OCI-M1 (cell line): ENCODE data around the gene BTG1.

Source experiments
- DNase-seq: peaks from one replicate; lab custom pipeline; 2025; lab: John Stamatoyannopoulos, UW

BTG1 gene

DNA sequence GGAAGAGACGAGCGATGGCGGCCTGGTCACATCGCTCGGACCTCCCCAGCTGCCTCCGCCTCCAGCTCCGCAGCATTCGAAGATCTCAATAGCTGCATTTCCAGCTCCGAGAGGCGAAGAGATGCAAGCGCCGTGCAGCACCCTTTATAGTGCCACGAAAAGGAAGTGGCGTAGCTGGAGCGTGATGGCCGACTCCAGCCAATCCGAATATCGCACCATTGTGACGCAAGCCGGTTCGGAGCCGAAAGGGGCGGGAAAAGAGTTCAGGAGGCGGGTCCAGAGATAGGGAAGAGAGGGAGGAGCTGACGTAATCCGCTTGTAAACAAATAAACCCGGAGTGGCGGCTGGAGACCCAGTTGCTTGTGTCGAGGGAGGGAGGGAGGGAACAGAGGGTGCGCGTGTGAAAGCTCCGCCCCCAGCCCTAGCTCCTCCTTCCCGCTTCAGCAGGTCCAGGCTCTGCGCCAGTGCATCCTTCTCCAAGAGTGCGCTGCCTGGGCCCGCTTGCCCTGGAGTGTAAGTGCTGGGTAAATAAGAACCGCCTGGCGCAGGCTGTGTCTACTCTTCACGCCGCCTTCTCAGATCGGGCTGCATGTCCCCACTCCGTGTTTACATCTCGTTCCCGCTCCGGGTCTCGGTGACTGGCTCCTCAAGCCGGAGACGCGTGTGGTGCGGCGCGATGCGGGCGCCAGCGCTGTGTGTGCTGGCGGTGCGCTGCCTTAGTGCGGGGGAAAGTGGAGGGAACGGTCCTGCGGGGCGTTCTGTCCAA lies at the start of gene BTG1:
TSS of gene BTG1 (minus strand) at position 116 of the 766 bp plus-strand sequence. CDS start 311 bp downstream, outside the sequence.
- peak; percentile 99 for DNase-seq

DNA sequence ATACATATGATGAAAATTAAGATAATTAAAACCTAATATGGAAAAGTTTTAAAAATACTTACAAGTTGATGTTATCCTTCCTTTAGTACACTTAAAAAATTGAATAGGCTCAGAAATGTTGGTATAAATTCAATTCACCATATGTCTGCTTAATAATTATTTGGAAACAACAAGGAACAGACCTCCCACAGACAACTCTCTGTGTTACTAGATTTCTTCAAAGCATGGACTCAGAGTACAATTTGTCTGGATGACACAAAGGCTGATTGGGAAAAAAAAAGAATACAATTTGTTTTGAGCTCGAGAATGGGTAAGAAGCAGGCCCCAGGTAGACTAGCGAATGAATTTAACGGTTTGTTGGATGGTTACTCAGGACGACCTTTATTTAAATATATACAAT lies 48.9 kb upstream of the BTG1 start:
- no peak for DNase-seq

GRCh38 chr12:92193846-92194245 lies 48.2 kb upstream of the BTG1 start:
- DNase-seq: no peak

- DNase-seq: no peak
Measured at GRCh38 chr12:92193063-92193462, 47.4 kb upstream of the BTG1 start.

GRCh38 chr12:92192360-92192759 lies 46.7 kb upstream of the BTG1 start:
- no peak for DNase-seq

GRCh38 chr12:92191061-92191460 lies 45.4 kb upstream of the BTG1 start:
- DNase-seq: no peak

GRCh38 chr12:92188517-92189188 lies 43.0 kb upstream of the BTG1 start:
- DNase-seq: no peak

DNA sequence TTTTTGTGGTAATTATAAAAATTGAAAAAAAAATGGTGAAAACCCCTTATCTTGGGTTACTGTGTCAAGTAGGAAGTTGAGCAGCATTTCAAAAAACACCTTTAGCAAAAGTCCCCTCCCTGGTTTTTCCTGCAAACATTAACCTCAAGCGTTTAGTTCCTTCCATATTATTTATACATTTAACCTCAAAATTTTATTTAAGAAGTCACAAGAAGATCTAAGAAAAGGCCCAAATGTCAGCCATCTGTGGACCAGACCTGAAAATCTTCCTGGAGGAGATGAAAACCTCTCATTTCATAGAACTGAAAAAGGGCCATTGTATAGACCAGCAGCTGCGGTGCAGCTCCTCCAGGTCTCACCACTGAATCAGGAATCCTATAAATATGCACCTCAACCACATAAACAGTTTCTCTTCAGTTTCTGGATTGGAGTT lies 40.4 kb upstream of the BTG1 start:
- DNase-seq: no peak

DNA sequence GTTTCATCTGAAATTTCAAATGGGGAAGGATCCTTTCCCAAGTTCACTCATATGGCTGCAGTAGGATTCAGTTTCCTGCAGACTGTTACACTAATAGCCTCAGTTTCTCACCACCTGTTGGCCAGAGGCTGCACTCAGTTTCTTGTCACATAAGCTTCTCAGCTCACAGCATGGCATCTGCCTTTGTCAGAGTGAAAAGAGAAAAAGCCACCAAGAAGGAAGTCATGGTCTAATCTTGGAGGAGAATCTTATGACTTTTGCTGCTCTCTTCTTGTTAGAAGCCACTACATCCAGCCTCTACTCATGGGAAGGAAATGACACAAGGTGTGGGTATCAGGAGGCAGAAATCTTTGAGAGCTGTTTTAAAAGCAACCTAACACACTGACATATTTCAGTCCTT lies 39.4 kb upstream of the BTG1 start:
- DNase-seq: peak; percentile 18

GRCh38 chr12:92183575-92183974 lies 37.9 kb upstream of the BTG1 start:
- no peak for DNase-seq

- no peak for DNase-seq
Measured at GRCh38 chr12:92178340-92178739, 32.7 kb upstream of the BTG1 start.

- DNase-seq: no peak
Measured at GRCh38 chr12:92176646-92177045, 31.0 kb upstream of the BTG1 start.

DNA sequence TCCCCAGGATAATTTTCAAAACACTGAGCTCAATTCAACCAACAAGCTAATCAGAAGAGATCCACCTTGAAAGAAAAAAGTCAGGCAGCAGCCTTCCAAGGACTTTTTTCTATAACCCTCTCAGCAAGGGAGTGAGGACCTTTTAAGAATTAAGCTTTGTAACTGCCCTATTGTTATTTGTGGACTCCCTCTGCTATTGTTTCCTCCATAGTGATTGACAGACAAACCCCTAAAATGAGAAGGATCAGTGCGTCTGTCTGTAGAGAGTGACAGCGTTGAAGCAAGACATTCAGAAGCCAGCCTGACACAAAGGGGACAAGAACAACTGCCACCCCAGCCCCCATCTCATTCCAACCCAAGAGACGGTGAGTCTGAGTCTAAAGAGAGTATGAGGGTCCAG lies 30.3 kb upstream of the BTG1 start:
- DNase-seq: no peak

DNA sequence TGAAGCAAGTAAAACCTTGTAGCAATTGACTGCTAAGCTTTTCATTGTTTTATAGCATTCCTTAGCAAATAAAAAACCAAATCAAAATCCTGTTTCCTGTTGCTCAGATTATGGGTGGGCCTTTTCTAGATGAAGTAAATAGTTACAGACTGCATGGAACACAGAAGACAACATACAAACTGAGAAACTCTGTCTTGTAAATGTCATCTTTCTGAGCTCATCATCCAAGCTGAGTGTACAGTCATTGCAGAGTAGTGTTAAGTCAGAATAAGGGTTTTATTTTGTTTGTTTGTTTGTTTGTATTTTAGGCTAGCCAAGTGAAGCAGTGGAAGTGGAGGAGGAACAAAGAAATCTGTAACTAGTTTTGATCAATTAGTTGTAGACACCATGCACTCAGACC lies 24.4 kb upstream of the BTG1 start:
- no peak for DNase-seq

GRCh38 chr12:92167075-92167474 lies 21.4 kb upstream of the BTG1 start:
- DNase-seq: no peak

DNA sequence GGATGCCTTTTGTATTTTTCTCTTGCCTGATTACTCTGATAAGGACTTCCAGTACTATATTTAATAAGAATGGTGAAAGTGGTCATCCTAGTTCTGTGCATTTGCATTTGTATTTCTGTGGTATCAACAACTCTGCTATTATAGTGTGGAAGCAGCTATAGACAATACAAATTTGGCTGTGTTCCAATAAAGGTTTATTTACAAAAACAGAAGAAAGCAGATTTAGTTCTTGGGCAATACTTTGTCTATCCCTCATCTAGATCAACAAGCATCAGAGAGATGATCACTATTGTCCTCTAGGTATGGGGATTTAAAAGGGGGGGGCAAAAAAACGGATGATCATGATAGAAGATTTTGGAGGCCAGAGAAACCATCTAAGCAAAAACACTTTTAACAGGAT lies 19.1 kb upstream of the BTG1 start:
- DNase-seq: no peak

DNA sequence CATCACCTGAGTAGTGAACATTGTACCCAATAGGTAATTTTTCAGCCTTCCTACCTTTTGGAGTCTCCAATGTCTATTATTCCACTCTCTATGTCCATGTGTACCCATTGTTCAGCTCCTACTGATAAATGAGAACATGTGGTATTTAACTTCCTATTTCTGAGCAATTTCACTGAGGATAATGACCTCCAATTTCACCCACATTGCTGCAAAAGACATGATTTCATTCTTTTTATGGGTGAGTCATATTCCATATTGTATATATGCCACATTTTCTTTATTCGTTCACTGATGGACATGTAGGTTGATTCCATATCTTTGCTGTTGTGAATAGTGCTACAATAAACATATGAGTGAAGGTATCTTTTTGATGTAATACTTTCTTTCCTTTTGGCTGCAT lies 16.4 kb upstream of the BTG1 start:
- no peak for DNase-seq

DNA sequence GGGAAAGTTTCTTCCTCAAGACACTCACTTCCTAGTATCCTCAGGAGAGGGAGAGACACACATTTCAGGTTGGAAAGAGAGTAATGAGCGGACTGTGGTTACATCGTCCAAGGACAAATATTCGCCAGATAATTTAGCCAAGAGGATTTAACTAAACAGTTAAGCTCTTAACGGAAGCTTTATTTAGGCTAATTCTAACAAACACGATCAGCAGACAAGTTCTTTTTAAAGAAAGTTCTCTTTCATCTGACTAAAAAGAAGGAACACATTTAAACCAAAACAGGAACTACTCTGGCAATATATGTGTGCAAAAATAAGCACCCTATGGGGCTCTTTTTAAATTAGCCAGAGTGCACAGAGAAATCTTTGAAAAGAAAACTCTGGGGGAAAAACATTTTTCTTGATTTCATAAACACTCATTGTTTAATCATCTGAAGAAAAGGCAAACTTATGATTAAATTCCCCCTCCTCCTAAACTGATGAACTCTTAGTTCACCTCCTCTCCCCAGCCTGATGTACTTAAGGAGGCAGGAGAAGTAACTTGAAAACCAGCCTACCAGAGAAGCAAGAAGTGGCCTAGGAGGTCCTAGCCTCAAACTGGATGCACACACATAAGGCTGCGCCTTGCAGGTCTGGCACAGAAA lies 13.3 kb upstream of the BTG1 start:
- no peak for DNase-seq

DNA sequence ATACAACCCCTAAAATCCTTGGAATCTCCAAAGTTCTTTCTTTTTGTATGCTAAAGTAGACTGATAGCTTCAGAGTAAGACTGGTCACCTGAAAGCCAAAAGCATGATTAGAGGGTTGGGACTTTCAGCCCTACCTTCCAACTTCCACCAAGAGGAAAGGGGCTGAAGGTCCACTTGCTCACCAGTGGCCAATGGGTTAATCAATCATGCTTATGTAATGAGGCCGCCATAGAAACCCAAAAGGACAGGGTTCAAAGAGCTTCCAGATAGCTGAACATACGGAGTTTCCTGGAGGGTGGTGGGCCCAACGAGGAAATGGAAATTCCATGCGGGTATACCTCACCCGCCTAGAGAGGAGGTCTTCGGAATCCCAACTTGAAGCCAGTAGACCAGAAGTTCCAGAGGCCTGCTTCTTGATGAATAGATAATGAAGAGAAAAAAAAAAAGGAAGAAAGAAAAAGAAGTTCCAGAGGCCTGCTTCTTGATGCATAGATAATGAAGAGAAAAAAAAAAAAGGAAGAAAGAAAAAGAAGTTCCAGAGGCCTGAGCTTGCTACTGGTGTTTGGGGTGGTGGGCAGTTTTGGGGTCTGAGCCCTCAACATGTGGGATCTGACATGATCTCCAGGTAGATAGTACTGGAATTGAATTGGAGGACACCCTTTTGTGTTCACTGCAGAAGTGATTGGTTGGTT lies 11.2 kb upstream of the BTG1 start:
- DNase-seq: no peak

DNA sequence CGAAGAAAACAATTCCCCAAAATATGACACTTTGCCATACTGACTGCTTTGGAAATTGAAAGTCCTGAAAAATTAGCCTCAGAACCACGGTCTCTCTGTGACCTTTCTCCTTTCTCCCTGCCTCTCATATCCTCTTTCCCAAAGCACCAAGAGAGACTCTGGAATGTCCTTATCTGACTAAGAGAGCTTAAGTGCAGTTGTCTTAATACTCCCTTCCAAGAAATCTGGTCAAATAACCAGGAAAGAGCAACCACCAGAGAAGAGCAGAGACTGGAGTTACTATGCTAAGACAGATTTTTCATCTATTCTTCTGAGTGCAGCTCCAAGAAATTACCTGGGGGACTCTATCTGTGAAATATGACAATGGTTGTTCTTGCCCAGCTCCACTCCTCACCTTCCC lies 10.5 kb upstream of the BTG1 start:
- no peak for DNase-seq

DNA sequence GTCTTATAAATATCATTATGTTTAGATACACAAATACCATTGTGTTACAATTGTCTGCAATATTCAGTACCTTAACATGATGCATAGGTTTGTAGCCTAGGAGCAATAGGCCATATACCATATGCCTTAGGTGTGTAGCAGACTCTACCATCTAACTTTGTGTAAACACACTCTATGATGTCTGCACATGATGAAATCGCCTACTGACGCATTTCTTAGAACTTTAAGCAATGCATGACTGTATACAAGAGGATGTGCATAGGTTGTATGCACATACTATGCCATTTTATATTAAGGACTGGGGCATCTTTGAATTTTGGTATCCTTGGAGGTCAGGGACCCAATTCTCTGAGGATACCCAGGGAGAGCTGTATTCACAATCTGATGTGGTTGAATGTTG lies 10.1 kb upstream of the BTG1 start:
- DNase-seq: no peak

DNA sequence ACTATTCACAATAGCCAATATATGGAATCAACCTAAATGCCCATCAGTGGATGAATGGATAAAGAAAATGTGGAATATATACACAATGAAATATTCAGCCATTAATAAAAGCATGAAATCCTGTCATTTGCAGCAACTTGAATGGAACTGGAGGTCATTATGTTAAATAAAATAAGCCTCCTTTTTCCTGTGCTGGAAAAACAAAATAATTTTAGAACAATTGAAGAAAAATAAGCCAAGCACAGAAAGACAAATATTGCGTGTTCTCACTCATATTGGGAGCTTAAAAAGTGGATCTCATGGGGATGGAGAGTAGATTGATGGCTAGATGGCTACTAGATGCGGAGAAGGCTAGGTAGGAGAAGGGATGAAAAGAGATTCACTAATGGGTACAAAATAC lies 6.3 kb upstream of the BTG1 start:
- DNase-seq: no peak

DNA sequence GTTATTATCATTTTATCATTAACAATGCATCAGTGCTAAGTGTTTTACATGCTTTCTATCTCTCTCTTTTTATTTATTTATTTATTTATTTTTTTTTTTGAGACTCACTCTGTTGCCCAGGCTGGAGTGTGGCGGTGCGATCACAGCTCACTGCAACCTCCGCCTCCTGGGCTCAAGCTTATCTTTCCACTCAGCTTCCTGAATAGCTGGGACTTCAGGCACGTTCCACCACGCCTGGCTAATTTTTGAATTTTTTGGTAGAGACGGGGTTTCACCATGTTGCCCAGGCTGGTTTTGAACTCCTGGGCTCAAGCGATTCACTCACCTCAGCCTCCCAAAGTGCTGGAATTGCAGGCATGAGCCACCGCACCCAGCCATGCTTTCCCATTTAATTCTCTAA lies 3.9 kb upstream of the BTG1 start:
- no peak for DNase-seq
